GM12878 (cell line): ENCODE data around the gene GPR26. TPM values are rescaled to one million over a fixed set of nuclear protein-coding genes. Genes with fewer than 3 reads are reported as not detected.

Experiments
- ATAC-seq: fragments of 200-7000 bp; cut with Tn5 transposase; 3 replicates; pipeline ENCODE4 v1.9.1; 2020; ENCODE audit warnings: mild to moderate bottlenecking, moderate library complexity
- BruUV-seq: library from RNA; stranded (reverse); fragments of 400-500 nt; replicated peaks from 2 replicates; lab custom pipeline; 2021; lab: Mats Ljungman, UMichigan
- CTCF ChIA-PET: fragments of 300-600 bp; sonication (Branson Sonifier 250); formaldehyde crosslinking; extraction: SDS; loops from one replicate; lab custom pipeline; 2021; ENCODE audit warnings: inconsistent platforms; lab: Yijun Ruan, JAX
- POLR2A ChIA-PET: fragments of 350-600 bp; formaldehyde crosslinking; extraction: SDS; loops from one replicate; lab custom pipeline; 2021; ENCODE audit warnings: inconsistent platforms; lab: Charles Lee
- RAD21 ChIA-PET: fragments of 300-600 bp; sonication (Branson Sonifier 250); formaldehyde crosslinking; loops from one replicate; lab custom pipeline; 2023; ENCODE audit warnings: antibody characterized with exemption; ENCODE audit not compliant: unreplicated experiment; lab: Charles Lee
- SMC1A ChIA-PET: fragments of 300-600 bp; sonication (Branson Sonifier 250); formaldehyde crosslinking; loops from one replicate; lab custom pipeline; 2023; ENCODE audit not compliant: unreplicated experiment, uncharacterized antibody; lab: Charles Lee
- DNase-seq: peaks from one replicate; pipeline ENCODE4 v3.0.0-alpha.2; 2011; ENCODE audit warnings: low read depth, low spot score
- FAIRE-seq: peaks from 3 replicates; lab custom pipeline; 2011; peaks lifted over from hg19 to GRCh38; lab: Jason Lieb, UNC
- H2AFZ ChIP-seq: 2 replicates; pipeline ENCODE4 v1.6.0; 2011; ENCODE audit warnings: low read depth, low read length, control low read depth; ENCODE audit not compliant: control insufficient read depth
- H3K27ac ChIP-seq: 2 replicates; pipeline ENCODE4 v1.5.1; 2011; ENCODE audit warnings: control low read depth; ENCODE audit not compliant: control insufficient read depth, insufficient read depth
- H3K27me3 ChIP-seq, 2 experiments: replicated peaks in 1 of 2; 2 replicates each; pipeline versions ENCODE4 v1.6.0 to v1.6.1; 2011; ENCODE audit warnings: low read length in 1 of 2; ENCODE audit not compliant: control insufficient read depth in 2 of 2, insufficient read depth in 2 of 2
- H3K36me3 ChIP-seq, 2 experiments: 2 replicates each; pipeline ENCODE4 v1.5.1; 2011; ENCODE audit warnings: low read length in 1 of 2; ENCODE audit not compliant: control insufficient read depth in 2 of 2, insufficient read depth in 2 of 2
- H3K4me1 ChIP-seq: 2 replicates; pipeline ENCODE4 v1.6.1; 2011; ENCODE audit warnings: mild to moderate bottlenecking, low read length, moderate library complexity, mixed read lengths; ENCODE audit not compliant: control insufficient read depth, insufficient read depth
- H3K4me2 ChIP-seq: 2 replicates; pipeline ENCODE4 v1.6.0; 2011; ENCODE audit warnings: control low read depth; ENCODE audit not compliant: control insufficient read depth, insufficient read depth
- H3K4me3 ChIP-seq: fragments of 200-600 bp; sonication (generic); 2 replicates; pipeline ENCODE4 v1.5.1; 2016
- H3K79me2 ChIP-seq: 2 replicates; pipeline ENCODE4 v1.6.0; 2011; ENCODE audit warnings: low read length; ENCODE audit not compliant: control insufficient read depth, insufficient read depth
- H3K9ac ChIP-seq: 2 replicates; pipeline ENCODE4 v1.8.0; 2011; ENCODE audit warnings: low read length, control low read depth, mixed read lengths; ENCODE audit not compliant: control insufficient read depth, insufficient read depth
- H3K9me3 ChIP-seq: replicated peaks from 3 replicates; pipeline ENCODE4 v1.5.1; 2011; ENCODE audit warnings: mild to moderate bottlenecking, low read length; ENCODE audit not compliant: control insufficient read depth, insufficient read depth
- H4K20me1 ChIP-seq: 2 replicates; pipeline ENCODE4 v1.6.0; 2011; ENCODE audit not compliant: control insufficient read depth, insufficient read depth
- ATF7 ChIP-seq: fragments of 450-650 bp; IDR thresholded peaks from 2 replicates; pipeline ENCODE4 v1.6.1; 2016; ENCODE audit warnings: low read depth, mild to moderate bottlenecking
- DPF2 ChIP-seq: fragments of 450-650 bp; IDR thresholded peaks from 2 replicates; pipeline ENCODE4 v1.6.1; 2017; ENCODE audit warnings: mild to moderate bottlenecking
- IKZF2 ChIP-seq, 2 experiments: fragments of 450-650 bp; IDR thresholded peaks; 2 replicates each; pipeline ENCODE4 v1.6.1; 2017; ENCODE audit warnings: mild to moderate bottlenecking in 2 of 2, moderate library complexity in 2 of 2
- KDM1A ChIP-seq: fragments of 200-600 bp; sonication (generic); IDR thresholded peaks from 2 replicates; pipeline ENCODE4 v1.6.1; 2016; ENCODE audit warnings: borderline replicate concordance
- MAX ChIP-seq: IDR thresholded peaks from 2 replicates; pipeline ENCODE4 v1.6.1; 2012; ENCODE audit warnings: low read depth, low read length, improper control_type of control experiment
- MTA3 ChIP-seq: IDR thresholded peaks from 2 replicates; pipeline ENCODE4 v1.6.1; 2012; ENCODE audit warnings: low read length, inconsistent platforms, borderline replicate concordance
- USF2 ChIP-seq: IDR thresholded peaks from 2 replicates; pipeline ENCODE4 v1.6.1; 2011; ENCODE audit warnings: low read depth, low read length, improper control_type of control experiment, borderline replicate concordance
- WRNIP1 ChIP-seq: IDR thresholded peaks from 2 replicates; pipeline ENCODE4 v1.6.1; 2011; ENCODE audit warnings: low read depth, low read length, improper control_type of control experiment, borderline replicate concordance
- ZNF207 ChIP-seq: fragments of 450-650 bp; IDR thresholded peaks from 2 replicates; pipeline ENCODE4 v1.6.1; 2014; ENCODE audit warnings: antibody characterized with exemption, mild to moderate bottlenecking, borderline replicate concordance
- WGBS: methylation state at CpG from one replicate; pipeline ENCODE4 v1.1.6; 2016; ENCODE audit warnings: low lambda C conversion rate; ENCODE audit not compliant: insufficient replicate concordance, insufficient coverage; ENCODE audit errors: missing lambda C conversion rate; 5-methylcytosine and 5-hydroxymethylcytosine counted together
- in situ Hi-C: fragments of 300-500 bp; cut with MboI; formaldehyde crosslinking; loops from 9 replicates; pipeline ENCODE4 v1.14.3; 2018; ENCODE audit warnings: mixed read lengths
- intact Hi-C: fragments of 100-400 bp; cut with micrococcal nuclease; formaldehyde crosslinking; loops from one replicate; pipeline ENCODE4 v1.14.2; 2022; ENCODE audit not compliant: unreplicated experiment
- polyA plus RNA-seq, 11 experiments: library from polyadenylated mRNA; depleted of rRNA in 4 of 11; unstranded in 6 of 11; stranded (reverse) in 5 of 11; fragments of >200 nt; fragmentation: Nextera tagmentation in 4 of 11; fragmentation: Illumina TruSeq in 1 of 11; extraction: Ambion mirVana in 4 of 11; extraction: Trizol in 1 of 11; gene quantifications; 1 replicate in 1 of 11; 2 replicates in 10 of 11; pipeline versions ENCODE4 v1.2.1 to v1.2.3, GENCODE V29; 2011 to 2016; ENCODE audit warnings: inconsistent platforms in 2 of 11, missing spikeins in 2 of 11, low read depth in 1 of 11
- total RNA-seq, 4 experiments: library from RNA; depleted of rRNA in 3 of 4; stranded (reverse); fragments of >200 nt in 3 of 4; fragmentation: Illumina TruSeq in 1 of 4; extraction: Trizol in 1 of 4; gene quantifications; 2 replicates each; pipeline versions ENCODE4 v1.2.1 to v1.2.3, GENCODE V29; 2013 to 2021
- TF ChIP-seq, protein P1 (sequence below): fragments of 450-650 bp; IDR thresholded peaks from 2 replicates; pipeline ENCODE4 v1.6.1; 2016; ENCODE audit warnings: mild to moderate bottlenecking, moderate library complexity, borderline replicate concordance
- TF ChIP-seq, protein P2 (sequence below): fragments of 450-650 bp; IDR thresholded peaks from 2 replicates; pipeline ENCODE4 v1.6.1; 2018; ENCODE audit warnings: borderline replicate concordance, mild to moderate bottlenecking; ENCODE audit not compliant: partially characterized antibody
- TF ChIP-seq, protein P3 (sequence below): fragments of 450-650 bp; IDR thresholded peaks from 2 replicates; pipeline ENCODE4 v1.6.1; 2016; ENCODE audit warnings: mild to moderate bottlenecking

Gene GPR26
- total and polyA plus RNA-seq, 10 of the 15 experiments (the other 5 are each of a cell fraction or from before 2014, with no cell fraction given), result 0.01 to 0.03 TPM; not detected in 8

GRCh38 chr10:123720536-123720935 is 54.4 kb downstream of the GPR26 start (continued):
- TF ChIP-seq, protein P1, sequence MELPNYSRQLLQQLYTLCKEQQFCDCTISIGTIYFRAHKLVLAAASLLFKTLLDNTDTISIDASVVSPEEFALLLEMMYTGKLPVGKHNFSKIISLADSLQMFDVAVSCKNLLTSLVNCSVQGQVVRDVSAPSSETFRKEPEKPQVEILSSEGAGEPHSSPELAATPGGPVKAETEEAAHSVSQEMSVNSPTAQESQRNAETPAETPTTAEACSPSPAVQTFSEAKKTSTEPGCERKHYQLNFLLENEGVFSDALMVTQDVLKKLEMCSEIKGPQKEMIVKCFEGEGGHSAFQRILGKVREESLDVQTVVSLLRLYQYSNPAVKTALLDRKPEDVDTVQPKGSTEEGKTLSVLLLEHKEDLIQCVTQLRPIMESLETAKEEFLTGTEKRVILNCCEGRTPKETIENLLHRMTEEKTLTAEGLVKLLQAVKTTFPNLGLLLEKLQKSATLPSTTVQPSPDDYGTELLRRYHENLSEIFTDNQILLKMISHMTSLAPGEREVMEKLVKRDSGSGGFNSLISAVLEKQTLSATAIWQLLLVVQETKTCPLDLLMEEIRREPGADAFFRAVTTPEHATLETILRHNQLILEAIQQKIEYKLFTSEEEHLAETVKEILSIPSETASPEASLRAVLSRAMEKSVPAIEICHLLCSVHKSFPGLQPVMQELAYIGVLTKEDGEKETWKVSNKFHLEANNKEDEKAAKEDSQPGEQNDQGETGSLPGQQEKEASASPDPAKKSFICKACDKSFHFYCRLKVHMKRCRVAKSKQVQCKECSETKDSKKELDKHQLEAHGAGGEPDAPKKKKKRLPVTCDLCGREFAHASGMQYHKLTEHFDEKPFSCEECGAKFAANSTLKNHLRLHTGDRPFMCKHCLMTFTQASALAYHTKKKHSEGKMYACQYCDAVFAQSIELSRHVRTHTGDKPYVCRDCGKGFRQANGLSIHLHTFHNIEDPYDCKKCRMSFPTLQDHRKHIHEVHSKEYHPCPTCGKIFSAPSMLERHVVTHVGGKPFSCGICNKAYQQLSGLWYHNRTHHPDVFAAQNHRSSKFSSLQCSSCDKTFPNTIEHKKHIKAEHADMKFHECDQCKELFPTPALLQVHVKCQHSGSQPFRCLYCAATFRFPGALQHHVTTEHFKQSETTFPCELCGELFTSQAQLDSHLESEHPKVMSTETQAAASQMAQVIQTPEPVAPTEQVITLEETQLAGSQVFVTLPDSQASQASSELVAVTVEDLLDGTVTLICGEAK, result no peak
- no peak for TF ChIP-seq IKZF2 (IDR thresholded peaks at IDR 0.05)
- TF ChIP-seq, protein P2, sequence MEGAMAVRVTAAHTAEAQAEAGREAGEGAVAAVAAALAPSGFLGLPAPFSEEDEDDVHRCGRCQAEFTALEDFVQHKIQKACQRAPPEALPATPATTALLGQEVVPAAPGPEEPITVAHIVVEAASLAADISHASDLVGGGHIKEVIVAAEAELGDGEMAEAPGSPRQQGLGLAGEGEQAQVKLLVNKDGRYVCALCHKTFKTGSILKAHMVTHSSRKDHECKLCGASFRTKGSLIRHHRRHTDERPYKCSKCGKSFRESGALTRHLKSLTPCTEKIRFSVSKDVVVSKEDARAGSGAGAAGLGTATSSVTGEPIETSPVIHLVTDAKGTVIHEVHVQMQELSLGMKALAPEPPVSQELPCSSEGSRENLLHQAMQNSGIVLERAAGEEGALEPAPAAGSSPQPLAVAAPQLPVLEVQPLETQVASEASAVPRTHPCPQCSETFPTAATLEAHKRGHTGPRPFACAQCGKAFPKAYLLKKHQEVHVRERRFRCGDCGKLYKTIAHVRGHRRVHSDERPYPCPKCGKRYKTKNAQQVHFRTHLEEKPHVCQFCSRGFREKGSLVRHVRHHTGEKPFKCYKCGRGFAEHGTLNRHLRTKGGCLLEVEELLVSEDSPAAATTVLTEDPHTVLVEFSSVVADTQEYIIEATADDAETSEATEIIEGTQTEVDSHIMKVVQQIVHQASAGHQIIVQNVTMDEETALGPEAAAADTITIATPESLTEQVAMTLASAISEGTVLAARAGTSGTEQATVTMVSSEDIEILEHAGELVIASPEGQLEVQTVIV, result no peak

GRCh38 chr10:123721441-123722049 is 55.4 kb downstream of the GPR26 start:
- ChIA-PET POLR2A (no interaction called here), RAD21 (no interaction called here)
- WGBS, result 26% methylated on average over 9 of the region's 9 CpGs
- H3K27me3 ChIP-seq, result no peaks in the 10 kb centered on the region
- H3K27ac ChIP-seq, result no peak overlapping the region
- TF ChIP-seq IKZF2 (IDR thresholded peaks at IDR 0.05) (no peak), USF2 (no peak), KDM1A (no peak), ZNF207 (no peak), MTA3 (no peak), DPF2 (no peak), WRNIP1 (no peak), ATF7 (no peak), MAX (no peak)
- TF ChIP-seq, protein P3, sequence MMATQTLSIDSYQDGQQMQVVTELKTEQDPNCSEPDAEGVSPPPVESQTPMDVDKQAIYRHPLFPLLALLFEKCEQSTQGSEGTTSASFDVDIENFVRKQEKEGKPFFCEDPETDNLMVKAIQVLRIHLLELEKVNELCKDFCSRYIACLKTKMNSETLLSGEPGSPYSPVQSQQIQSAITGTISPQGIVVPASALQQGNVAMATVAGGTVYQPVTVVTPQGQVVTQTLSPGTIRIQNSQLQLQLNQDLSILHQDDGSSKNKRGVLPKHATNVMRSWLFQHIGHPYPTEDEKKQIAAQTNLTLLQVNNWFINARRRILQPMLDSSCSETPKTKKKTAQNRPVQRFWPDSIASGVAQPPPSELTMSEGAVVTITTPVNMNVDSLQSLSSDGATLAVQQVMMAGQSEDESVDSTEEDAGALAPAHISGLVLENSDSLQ, result no peak
- TF ChIP-seq, all 136 proteins: peak for 0
- H4K20me1 ChIP-seq, result no peaks in the 10 kb centered on the region
- intact Hi-C loops, result no loop called here
- H3K9ac ChIP-seq, result no peak overlapping the region
- no peaks in the 10 kb centered on the region for H3K79me2 ChIP-seq
- no peaks in the 10 kb centered on the region for H3K4me1 ChIP-seq
- H3K9me3 ChIP-seq, result no peaks in the 10 kb centered on the region
- SMC1A ChIA-PET, result interaction anchor here (1.0 kb wide), 1 partner anchor 10 kb away, joined by 3 read pairs; no protein-coding TSS in a partner anchor
- DNase-seq (no peak), ATAC-seq (no peak), FAIRE-seq (no peak)
- CTCF ChIA-PET, result interaction anchor here (1.1 kb wide), 1 partner anchor 41 kb away, joined by 3 read pairs; no protein-coding TSS in a partner anchor
- no peak overlapping the region for H3K4me2 ChIP-seq
- in situ Hi-C loops, result no loop called here
- H3K36me3 ChIP-seq, result no peaks in the 10 kb centered on the region
- no peak overlapping the region for H3K4me3 ChIP-seq
- H2AFZ ChIP-seq, result no peak overlapping the region
- no TSS peak for BruUV-seq
